GM10248 (cell line): ENCODE results near the gene KIF3B.
"Not testable (repeated sequence)": the region's sequence is repeated elsewhere in the genome, so short reads cannot be mapped to it uniquely, and the experiment has no call there.

Source experiments
- CTCF ChIA-PET: fragments of 300-600 bp; sonication (Branson Sonifier 250); formaldehyde crosslinking; extraction: SDS; loops from one replicate; lab custom pipeline; 2021; ENCODE audit warnings: antibody characterized with exemption; lab: Yijun Ruan, JAX
- POLR2A ChIA-PET: fragments of 350-650 bp; sonication (Branson Sonifier 250); formaldehyde crosslinking; extraction: SDS; loops from one replicate; lab custom pipeline; 2020; ENCODE audit warnings: antibody characterized with exemption; lab: Yijun Ruan, JAX
- DNase-seq: peaks from one replicate; pipeline ENCODE4 v3.0.0; 2012; ENCODE audit errors: extremely low spot score
- CTCF ChIP-seq: IDR thresholded peaks from 2 replicates; pipeline ENCODE4 v1.5.1; 2012; ENCODE audit warnings: mild to moderate bottlenecking, low read depth; ENCODE audit errors: extremely low read depth, missing control alignments, control extremely low read depth

The KIF3B gene

GRCh38 chr20:32282461-32282860, 5.0 kb downstream of the KIF3B start:
- CTCF ChIA-PET, result no interaction called here
- DNase-seq, result no peak
- POLR2A ChIA-PET, result interaction anchor here (0.5 kb wide), 1 partner anchor 13 kb away, joined by 3 read pairs; no protein-coding TSS in a partner anchor
- TF ChIP-seq CTCF, result no peak

GRCh38 chr20:32285082-32285620, 7.7 kb downstream of the KIF3B start:
- peak; percentile 20 for DNase-seq
- TF ChIP-seq CTCF, result no peak
- ChIA-PET POLR2A (interaction anchor here (0.6 to 1.0 kb wide), 3 partner anchors 78 to 204 kb away, joined by 3 to 7 read pairs (median 5); no protein-coding TSS in a partner anchor), CTCF (interaction anchor here (0.9 to 2.1 kb wide), 6 partner anchors 9 to 253 kb away, joined by 3 to 6 read pairs (median 4); no protein-coding TSS in a partner anchor)

- ChIA-PET POLR2A (interaction anchor here (0.5 to 1.1 kb wide), 6 partner anchors 15 to 205 kb away, joined by 3 to 7 read pairs (median 4); partner anchors contain the start of gene ASXL1), CTCF (interaction anchor here (0.9 to 2.1 kb wide), 8 partner anchors 8 to 254 kb away, joined by 3 to 6 read pairs (median 3); partner anchors contain the start of gene KIF3B)
- TF ChIP-seq CTCF, result no peak
- DNase-seq, result peak; percentile 51
Observed at GRCh38 chr20:32285621-32286371, 8.3 kb downstream of the KIF3B start.

GRCh38 chr20:32287231-32287638, 9.8 kb downstream of the KIF3B start:
- ChIA-PET POLR2A (no interaction called here), CTCF (interaction anchor here (1.1 kb wide), 1 partner anchor 15 kb away, joined by 3 read pairs; no protein-coding TSS in a partner anchor)
- DNase-seq, result no peak
- no peak for TF ChIP-seq CTCF

GRCh38 chr20:32288225-32288849, 10.9 kb downstream of the KIF3B start:
- CTCF ChIA-PET, result no interaction called here
- no peak for DNase-seq
- TF ChIP-seq CTCF, result no peak
- POLR2A ChIA-PET, result no interaction called here

GRCh38 chr20:32289299-32289660, 11.8 kb downstream of the KIF3B start:
- CTCF ChIA-PET, result interaction anchor here (0.8 to 2.2 kb wide), 6 partner anchors 8 to 76 kb away, joined by 3 to 5 read pairs (median 3); no protein-coding TSS in a partner anchor
- POLR2A ChIA-PET, DNase-seq: not testable (repeated sequence)
